ENCODE results near the gene MYH3.

- TF ChIP-seq, protein P1, sequence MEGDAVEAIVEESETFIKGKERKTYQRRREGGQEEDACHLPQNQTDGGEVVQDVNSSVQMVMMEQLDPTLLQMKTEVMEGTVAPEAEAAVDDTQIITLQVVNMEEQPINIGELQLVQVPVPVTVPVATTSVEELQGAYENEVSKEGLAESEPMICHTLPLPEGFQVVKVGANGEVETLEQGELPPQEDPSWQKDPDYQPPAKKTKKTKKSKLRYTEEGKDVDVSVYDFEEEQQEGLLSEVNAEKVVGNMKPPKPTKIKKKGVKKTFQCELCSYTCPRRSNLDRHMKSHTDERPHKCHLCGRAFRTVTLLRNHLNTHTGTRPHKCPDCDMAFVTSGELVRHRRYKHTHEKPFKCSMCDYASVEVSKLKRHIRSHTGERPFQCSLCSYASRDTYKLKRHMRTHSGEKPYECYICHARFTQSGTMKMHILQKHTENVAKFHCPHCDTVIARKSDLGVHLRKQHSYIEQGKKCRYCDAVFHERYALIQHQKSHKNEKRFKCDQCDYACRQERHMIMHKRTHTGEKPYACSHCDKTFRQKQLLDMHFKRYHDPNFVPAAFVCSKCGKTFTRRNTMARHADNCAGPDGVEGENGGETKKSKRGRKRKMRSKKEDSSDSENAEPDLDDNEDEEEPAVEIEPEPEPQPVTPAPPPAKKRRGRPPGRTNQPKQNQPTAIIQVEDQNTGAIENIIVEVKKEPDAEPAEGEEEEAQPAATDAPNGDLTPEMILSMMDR (IDR thresholded peaks at IDR 0.05), result no peak
- TF ChIP-seq POLR2AphosphoS5 (IDR thresholded peaks at IDR 0.05; ENCODE audit: insufficient read depth in 1 of 2, low read depth in 1 of 2), result no peak
Observed at GRCh38 chr17:10648956-10649355, 8.2 kb downstream of the MYH3 start.
